ENCODE measurements around the gene ZNHIT2. TPM values are rescaled to one million over a fixed set of nuclear protein-coding genes. Genes with fewer than 3 reads are reported as not detected.

Gene ZNHIT2
- total and polyA plus RNA-seq, 2 of the 13 experiments (the other 11 are each of a cell fraction or from before 2014, with no cell fraction given), result 1.1 to 6.5 TPM

DNA sequence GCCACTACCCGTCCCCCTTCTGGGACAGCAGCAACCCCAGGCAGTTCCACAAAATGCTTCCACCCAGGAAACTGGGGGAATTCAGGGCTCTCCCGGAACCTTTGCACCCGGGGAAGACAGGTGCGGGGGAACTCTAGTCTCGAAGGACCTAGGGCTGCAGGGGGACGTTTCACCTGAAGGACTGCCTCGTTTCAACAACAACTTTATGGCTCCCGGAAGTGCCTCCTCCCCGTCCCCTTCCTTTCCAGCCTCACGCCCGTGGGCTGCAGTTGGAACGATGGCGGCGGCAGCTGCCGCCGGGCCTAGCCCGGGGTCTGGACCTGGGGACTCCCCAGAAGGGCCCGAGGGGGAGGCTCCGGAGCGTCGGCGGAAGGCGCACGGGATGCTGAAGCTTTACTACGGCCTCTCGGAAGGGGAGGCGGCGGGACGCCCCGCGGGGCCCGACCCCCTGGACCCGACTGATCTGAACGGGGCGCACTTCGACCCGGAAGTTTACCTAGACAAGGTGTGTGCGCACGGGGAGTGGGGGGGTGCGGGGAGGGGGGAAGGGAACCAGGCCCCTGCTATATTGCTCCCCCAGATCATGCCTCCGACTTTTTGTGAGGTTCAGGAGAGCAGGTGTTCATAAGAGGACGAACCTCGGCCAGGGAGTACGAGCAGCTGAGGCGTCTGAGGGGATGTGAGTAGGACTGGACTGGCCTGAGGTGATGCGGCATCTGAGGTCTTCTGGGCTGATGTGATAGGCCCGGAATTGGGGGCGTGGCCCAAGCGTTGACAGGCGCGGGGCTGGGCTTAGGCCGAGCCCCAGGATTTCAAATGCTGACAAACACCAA lies 21.3 kb downstream of the ZNHIT2 start, which contains the start of gene VPS51 (continued):
- TF ChIP-seq PATZ1 (CRISPR knock-in tag; IDR thresholded peaks at IDR 0.05) (peak; percentile 69), ZNF251 (CRISPR knock-in tag; IDR thresholded peaks at IDR 0.05) (no peak), SSRP1 (CRISPR knock-in tag; IDR thresholded peaks at IDR 0.05) (no peak), HNF4A (CRISPR knock-in tag; IDR thresholded peaks at IDR 0.05) (peak; percentile 73), CEBPB (IDR thresholded peaks at IDR 0.05; ENCODE audit: borderline replicate concordance, low read depth, low read length) (no peak), ZNF329 (CRISPR knock-in tag; IDR thresholded peaks at IDR 0.05; ENCODE audit: low read depth) (no peak), RXRB (CRISPR knock-in tag; IDR thresholded peaks at IDR 0.05; ENCODE audit: borderline replicate concordance) (peak; percentile 75), KAT8 (CRISPR knock-in tag; IDR thresholded peaks at IDR 0.05) (peak; percentile 99), ZNF678 (CRISPR knock-in tag; IDR thresholded peaks at IDR 0.05) (no peak; the same call in 1 of the 2 replicates), ZNF33B (CRISPR knock-in tag; IDR thresholded peaks at IDR 0.05) (peak; percentile 21; the same call in 1 of the 2 replicates), MIXL1 (CRISPR knock-in tag; IDR thresholded peaks at IDR 0.05) (peak; percentile 53; the same call in 1 of the 2 replicates), RORA (CRISPR knock-in tag; IDR thresholded peaks at IDR 0.05) (no peak), PHB2 (IDR thresholded peaks at IDR 0.05; ENCODE audit: partially characterized antibody) (no peak), CREBL2 (CRISPR knock-in tag; IDR thresholded peaks at IDR 0.05; ENCODE audit: borderline replicate concordance) (no peak; the same call in 1 of the 2 replicates), ZFP41 (CRISPR knock-in tag; IDR thresholded peaks at IDR 0.05; ENCODE audit: borderline replicate concordance) (no peak), RCOR2 (CRISPR knock-in tag; IDR thresholded peaks at IDR 0.05) (no peak; the same call in 1 of the 2 replicates)
- TF ChIP-seq, protein P1, sequence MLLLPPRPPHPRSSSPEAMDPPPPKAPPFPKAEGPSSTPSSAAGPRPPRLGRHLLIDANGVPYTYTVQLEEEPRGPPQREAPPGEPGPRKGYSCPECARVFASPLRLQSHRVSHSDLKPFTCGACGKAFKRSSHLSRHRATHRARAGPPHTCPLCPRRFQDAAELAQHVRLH (CRISPR knock-in tag; IDR thresholded peaks at IDR 0.05; ENCODE audit: borderline replicate concordance, low read depth), result peak; percentile 82; the same call in 1 of the 2 replicates
- TF ChIP-seq, protein P2, sequence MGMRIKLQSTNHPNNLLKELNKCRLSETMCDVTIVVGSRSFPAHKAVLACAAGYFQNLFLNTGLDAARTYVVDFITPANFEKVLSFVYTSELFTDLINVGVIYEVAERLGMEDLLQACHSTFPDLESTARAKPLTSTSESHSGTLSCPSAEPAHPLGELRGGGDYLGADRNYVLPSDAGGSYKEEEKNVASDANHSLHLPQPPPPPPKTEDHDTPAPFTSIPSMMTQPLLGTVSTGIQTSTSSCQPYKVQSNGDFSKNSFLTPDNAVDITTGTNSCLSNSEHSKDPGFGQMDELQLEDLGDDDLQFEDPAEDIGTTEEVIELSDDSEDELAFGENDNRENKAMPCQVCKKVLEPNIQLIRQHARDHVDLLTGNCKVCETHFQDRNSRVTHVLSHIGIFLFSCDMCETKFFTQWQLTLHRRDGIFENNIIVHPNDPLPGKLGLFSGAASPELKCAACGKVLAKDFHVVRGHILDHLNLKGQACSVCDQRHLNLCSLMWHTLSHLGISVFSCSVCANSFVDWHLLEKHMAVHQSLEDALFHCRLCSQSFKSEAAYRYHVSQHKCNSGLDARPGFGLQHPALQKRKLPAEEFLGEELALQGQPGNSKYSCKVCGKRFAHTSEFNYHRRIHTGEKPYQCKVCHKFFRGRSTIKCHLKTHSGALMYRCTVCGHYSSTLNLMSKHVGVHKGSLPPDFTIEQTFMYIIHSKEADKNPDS (CRISPR knock-in tag; IDR thresholded peaks at IDR 0.05), result no peak
- TF ChIP-seq, protein P3, sequence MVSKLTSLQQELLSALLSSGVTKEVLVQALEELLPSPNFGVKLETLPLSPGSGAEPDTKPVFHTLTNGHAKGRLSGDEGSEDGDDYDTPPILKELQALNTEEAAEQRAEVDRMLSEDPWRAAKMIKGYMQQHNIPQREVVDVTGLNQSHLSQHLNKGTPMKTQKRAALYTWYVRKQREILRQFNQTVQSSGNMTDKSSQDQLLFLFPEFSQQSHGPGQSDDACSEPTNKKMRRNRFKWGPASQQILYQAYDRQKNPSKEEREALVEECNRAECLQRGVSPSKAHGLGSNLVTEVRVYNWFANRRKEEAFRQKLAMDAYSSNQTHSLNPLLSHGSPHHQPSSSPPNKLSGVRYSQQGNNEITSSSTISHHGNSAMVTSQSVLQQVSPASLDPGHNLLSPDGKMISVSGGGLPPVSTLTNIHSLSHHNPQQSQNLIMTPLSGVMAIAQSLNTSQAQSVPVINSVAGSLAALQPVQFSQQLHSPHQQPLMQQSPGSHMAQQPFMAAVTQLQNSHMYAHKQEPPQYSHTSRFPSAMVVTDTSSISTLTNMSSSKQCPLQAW (CRISPR knock-in tag; IDR thresholded peaks at IDR 0.05), result no peak; the same call in 1 of the 2 replicates
